ENCODE data around the gene GPSM3. TPM values are rescaled to one million over a fixed set of nuclear protein-coding genes. Genes with fewer than 3 reads are reported as not detected.

Gene GPSM3
- total RNA-seq, 2 donors from 2014 or later, result 6.7 to 8.6 TPM

- no peak for TF ChIP-seq CTCF (IDR thresholded peaks at IDR 0.05)
- Histone ChIP-seq H3K9ac (ENCODE audit: low read depth in 2 of 2, low read length in 2 of 2) (no peak overlapping the region), H3K27ac (no peak overlapping the region), H3K36me3 (peaks cover 4% of the 10 kb centered on the region), H3K4me3 (no peak overlapping the region), H3K4me1 (peaks cover 11% of the 10 kb centered on the region), H3K27me3 (no peaks in the 10 kb centered on the region), H3K9me3 (no peaks in the 10 kb centered on the region)
- no peak for DNase-seq
- intact Hi-C loops (cut with DNase I), result no loop called here
Observed at GRCh38 chr6:32181148-32181702, 11.2 kb downstream of the GPSM3 start.

- Histone ChIP-seq H3K9ac (ENCODE audit: low read depth in 2 of 2, low read length in 2 of 2) (no peak overlapping the region), H3K27me3 (no peaks in the 10 kb centered on the region), H3K27ac (no peak overlapping the region), H3K4me1 (peaks cover 16% of the 10 kb centered on the region), H3K9me3 (no peaks in the 10 kb centered on the region), H3K4me3 (no peak overlapping the region), H3K36me3 (peaks cover 4% of the 10 kb centered on the region)
- no peak for TF ChIP-seq CTCF (IDR thresholded peaks at IDR 0.05)
- DNase-seq, result no peak
- intact Hi-C loops (cut with DNase I), result no loop called here
Observed at GRCh38 chr6:32179766-32180405, 12.6 kb downstream of the GPSM3 start.

- intact Hi-C loops (cut with DNase I), result no loop called here
- Histone ChIP-seq H3K27ac (peak overlapping the region; percentile 94), H3K4me3 (peak overlapping the region; percentile 77), H3K9me3 (no peaks in the 10 kb centered on the region), H3K4me1 (peaks cover 19% of the 10 kb centered on the region), H3K27me3 (no peaks in the 10 kb centered on the region), H3K36me3 (peaks cover 4% of the 10 kb centered on the region), H3K9ac (ENCODE audit: low read depth in 2 of 2, low read length in 2 of 2) (peak overlapping the region; percentile 90)
- TF ChIP-seq CTCF (IDR thresholded peaks at IDR 0.05), result no peak
- no peak for DNase-seq
Observed at GRCh38 chr6:32178547-32179440, 13.6 kb downstream of the GPSM3 start.

GRCh38 chr6:32177788-32178546 is 14.5 kb downstream of the GPSM3 start, which contains the start of gene RNF5:
Gene RNF5 (plus strand): TSS chr6:32178405. CDS start chr6:32178512, 107 bp downstream.
- intact Hi-C loops (cut with DNase I), result no loop called here
- DNase-seq, result peak; percentile 99
- no peaks in the 10 kb centered on the region for H3K9me3 ChIP-seq
- H3K9ac ChIP-seq (ENCODE audit: low read depth in 2 of 2, low read length in 2 of 2), result peak within 1 kb of the TSS; percentile 90
- H3K27me3 ChIP-seq, result no peaks in the 10 kb centered on the region
- H3K36me3 ChIP-seq, result peaks cover 4% of the 10 kb centered on the region
- peaks cover 19% of the 10 kb centered on the region for H3K4me1 ChIP-seq
- peak within 1 kb of the TSS; percentile 94 for H3K27ac ChIP-seq
- peak within 1 kb of the TSS; percentile 77 for H3K4me3 ChIP-seq
- no peak for TF ChIP-seq CTCF (IDR thresholded peaks at IDR 0.05)

All from colonic mucosa (tissue), 4 donors.